Measurements from ENCODE around the gene EFCAB5.
"Not testable (repeated sequence)": the region's sequence is repeated elsewhere in the genome, so short reads cannot be mapped to it uniquely, and the experiment has no call there.

The EFCAB5 gene

GRCh38 chr17:30005709-30006320 is 64.4 kb downstream of the EFCAB5 start:
- no peak for DNase-seq (ENCODE audit: low read depth in 3 of 3)

DNA sequence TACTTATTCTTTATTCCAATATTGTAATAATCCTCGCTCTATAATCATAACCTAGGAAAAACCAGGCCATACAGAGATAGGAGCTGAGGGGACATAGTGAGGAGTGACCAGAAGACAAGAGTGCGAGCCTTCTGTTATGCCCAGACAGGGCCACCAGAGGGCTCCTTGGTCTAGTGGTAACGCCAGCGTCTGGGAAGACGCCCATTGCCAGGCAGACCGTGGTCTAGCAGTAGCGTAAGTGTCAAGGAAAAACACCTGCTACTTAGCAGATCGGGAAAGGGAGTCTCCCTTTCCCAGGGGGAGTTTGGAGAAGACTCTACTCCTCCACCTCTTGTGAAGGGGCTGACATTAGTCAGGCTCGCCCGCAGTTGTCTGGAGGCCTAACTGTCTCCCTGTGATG is 70.5 kb downstream of the EFCAB5 start:
- not testable (repeated sequence) for DNase-seq (ENCODE audit: low read depth in 3 of 3)

DNA sequence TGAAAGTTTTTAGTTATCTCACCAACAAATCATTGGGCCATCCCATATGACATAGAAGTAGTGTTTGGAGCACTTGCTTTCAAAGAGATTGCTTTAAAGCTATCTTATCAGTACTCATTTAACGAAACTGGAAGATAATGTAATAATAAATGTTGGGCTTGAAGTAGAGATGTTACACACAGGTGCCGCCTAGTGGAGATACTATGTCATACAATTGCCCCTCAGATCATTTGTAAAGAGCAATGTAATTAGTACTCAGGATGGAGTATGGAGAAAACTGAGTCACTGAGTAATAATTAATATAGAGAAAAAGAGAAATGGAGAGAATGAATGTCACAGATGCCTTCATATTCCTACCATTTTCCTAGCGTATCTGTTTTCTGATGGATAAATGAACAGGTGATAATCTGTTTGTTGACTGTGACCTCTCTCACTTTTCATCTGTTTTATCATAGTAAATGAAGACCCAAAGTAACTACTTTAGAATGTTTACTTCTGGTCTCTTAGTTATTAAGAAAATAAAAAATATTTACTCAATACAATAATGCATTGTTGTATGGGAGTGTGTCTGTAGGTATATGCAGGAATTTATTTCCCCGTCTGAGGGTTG is 80.4 kb downstream of the EFCAB5 start:
- peak in 2 of 3 experiments; percentile 7 for DNase-seq (ENCODE audit: low read depth in 3 of 3)

DNA sequence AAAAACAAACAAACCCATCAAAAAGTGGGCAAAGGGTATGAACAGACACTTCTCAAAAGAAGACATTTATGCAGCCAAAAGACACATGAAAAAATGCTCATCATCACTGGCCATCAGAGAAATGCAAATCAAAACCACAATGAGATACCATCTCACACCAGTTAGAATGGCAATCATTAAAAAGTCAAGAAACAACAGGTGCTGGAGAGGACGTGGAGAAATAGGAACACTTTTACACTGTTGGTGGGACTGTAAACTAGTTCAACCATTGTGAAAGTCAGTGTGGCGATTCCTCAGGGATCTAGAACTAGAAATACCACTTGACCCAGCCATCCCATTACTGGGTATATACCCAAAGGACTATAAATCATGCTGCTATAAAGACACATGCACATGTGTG is 83.9 kb downstream of the EFCAB5 start:
- DNase-seq (ENCODE audit: low read depth in 3 of 3): not testable (repeated sequence)

- no peak for DNase-seq (ENCODE audit: low read depth in 3 of 3)
These were observed 86.2 kb downstream of the EFCAB5 start for GRCh38 chr17:30027676-30028075.

GRCh38 chr17:30031214-30031869 is 89.9 kb downstream of the EFCAB5 start:
- DNase-seq (ENCODE audit: low read depth in 3 of 3): no peak

DNA sequence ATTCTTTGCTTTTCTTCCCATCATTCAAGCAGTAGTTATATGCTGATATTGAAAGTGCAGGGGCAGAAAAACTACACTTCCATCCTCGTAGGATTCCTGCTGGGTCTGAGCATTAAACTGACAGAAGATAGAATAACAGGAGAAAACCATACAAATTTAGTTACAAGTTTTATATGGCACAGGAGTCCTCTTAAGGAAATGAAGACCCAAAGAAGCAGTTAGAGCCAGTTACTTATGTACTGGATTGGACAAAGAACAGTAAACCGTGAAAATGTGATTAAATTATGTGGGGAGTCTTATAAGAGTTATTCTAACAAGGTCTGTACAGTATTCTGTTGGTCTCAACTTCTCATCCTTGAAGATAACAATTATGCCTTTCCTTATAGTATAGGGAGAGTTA is 93.9 kb downstream of the EFCAB5 start:
- no peak for DNase-seq (ENCODE audit: low read depth in 3 of 3)

- DNase-seq (ENCODE audit: low read depth in 3 of 3): not testable (repeated sequence)
These were observed 99.5 kb downstream of the EFCAB5 start for GRCh38 chr17:30040719-30041518.

- DNase-seq (ENCODE audit: low read depth in 3 of 3): no peak
These were observed 100.1 kb downstream of the EFCAB5 start for GRCh38 chr17:30041551-30041950.

GRCh38 chr17:30062372-30062771 is 120.9 kb downstream of the EFCAB5 start:
- DNase-seq (ENCODE audit: low read depth in 3 of 3): no peak

DNA sequence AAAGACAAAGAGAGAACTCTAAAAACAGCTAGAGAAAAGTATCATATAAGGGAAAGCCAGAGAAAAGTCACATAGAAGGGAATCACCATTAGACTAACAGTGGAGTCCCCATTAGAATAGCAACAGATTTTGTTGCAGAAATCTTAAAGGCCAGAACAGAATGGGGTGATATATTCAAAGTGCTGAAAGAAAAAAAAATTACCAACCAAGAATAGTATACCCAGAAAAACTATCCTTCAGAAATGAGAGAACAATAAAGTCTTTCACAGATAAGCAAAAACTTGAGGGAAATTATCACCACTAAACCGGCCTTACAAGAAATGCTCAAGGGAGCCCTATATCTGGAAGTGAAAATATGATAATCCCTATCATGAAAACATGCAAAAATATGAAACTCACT is 123.3 kb downstream of the EFCAB5 start:
- DNase-seq (ENCODE audit: low read depth in 3 of 3): no peak

GRCh38 chr17:30068465-30068864 is 127.0 kb downstream of the EFCAB5 start:
- no peak for DNase-seq (ENCODE audit: low read depth in 3 of 3)

GRCh38 chr17:30074254-30074653 is 132.8 kb downstream of the EFCAB5 start:
- DNase-seq (ENCODE audit: low read depth in 3 of 3): no peak

GRCh38 chr17:30074730-30075129 is 133.3 kb downstream of the EFCAB5 start:
- no peak for DNase-seq (ENCODE audit: low read depth in 3 of 3)

DNA sequence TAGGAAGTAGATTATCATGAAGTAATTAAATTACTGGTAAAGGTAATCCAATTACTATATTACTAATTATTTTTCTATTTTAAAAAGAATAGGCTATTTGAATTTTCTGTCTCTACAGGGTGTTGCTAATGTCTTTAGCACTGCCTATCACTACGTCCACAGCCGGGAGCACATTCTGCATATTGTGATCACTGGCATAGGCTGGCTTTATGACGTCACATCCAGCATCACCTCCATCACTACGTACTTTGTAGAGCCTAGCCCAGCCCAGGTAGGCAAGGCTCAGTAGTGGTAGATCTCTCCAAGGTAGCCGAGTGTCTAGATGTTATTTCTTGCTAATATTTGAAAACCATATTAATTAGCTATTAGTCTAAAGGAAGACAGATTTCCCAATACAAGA is 141.3 kb downstream of the EFCAB5 start:
- no peak for DNase-seq (ENCODE audit: low read depth in 3 of 3)

DNA sequence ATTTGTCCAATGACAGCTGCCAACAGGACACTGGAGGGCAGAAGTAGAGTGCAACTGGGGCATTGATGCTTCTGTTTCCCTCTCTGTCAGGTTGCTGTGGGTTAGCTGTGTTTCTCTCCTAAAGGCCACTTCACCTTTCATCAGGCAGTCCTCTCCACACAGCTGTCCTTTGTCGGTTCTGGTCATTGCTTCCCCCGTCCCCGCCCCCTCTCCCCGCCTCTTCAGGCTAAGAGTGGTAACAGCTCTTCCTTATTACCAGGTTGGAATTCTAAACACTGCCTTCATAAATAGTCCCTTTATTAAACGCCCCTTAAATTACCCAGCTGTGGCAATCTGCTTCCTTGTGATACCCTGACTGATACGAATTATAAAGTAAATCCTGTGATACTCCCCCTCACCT is 143.4 kb downstream of the EFCAB5 start:
- no peak for DNase-seq (ENCODE audit: low read depth in 3 of 3)

DNA sequence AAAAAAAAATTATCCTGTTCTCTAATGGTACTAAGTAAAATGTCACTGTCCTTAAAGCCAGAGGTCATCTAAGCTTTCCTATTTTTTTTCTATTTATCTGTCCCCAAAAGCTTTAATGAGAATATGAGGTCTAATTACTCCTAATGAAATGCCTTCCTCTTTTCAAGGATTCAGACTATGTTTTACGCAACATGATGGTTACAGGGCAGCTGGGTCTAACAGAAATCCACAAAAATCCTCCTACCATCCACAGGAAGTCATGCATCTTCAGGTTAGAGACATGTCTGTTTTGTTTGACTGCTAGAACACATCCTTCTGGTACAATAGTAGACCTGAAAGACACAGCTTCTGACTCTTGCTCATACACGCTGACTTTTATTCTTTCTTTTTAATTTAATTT is 145.5 kb downstream of the EFCAB5 start:
- DNase-seq (ENCODE audit: low read depth in 3 of 3): no peak

DNA sequence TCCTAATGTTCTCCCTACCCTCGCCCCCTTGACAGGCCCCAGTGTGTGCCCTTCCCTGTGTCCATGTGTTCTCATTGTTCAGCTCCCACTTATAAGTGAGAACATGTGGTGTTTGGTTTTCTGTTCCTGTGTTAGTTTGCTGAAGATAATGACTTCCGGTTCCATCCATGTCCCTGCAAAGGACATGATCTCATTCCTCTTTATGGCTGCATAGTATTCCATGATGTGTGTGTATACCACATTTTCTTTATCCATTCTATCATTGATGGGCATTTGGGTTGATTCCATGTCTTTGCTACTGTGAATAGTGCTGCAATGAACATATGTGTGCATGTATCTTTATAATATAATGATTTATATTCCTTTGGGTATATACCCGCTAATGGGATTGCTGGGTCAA is 146.0 kb downstream of the EFCAB5 start:
- not testable (repeated sequence) for DNase-seq (ENCODE audit: low read depth in 3 of 3)

DNA sequence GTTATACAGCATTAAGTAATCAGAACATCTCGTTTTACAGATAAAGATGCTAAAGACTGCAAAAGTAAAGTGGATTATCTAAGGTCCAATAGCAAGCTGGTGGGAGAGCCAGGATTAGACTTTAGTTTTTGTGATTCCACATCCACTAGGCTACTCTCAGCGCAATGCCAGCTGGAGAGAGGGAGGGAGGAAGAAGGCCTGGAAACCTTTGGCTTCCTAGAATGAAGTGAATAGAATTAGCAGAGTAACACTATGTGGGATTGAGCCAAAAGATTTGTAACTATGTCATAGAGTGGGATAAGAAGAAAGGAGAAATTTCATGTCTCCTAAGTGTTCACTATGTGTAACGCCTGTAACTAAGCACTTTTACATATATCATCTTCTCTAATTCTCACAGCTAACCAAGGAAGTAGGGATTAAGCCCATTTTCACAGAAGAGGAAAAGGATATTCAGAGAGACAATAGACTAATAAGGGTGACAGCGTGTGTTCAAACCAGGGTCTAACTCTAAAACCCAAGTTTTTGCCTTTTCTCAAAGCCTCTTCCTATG is 149.8 kb downstream of the EFCAB5 start:
- DNase-seq (ENCODE audit: low read depth in 3 of 3): no peak

- no peak for DNase-seq (ENCODE audit: low read depth in 3 of 3)
These were observed 150.3 kb downstream of the EFCAB5 start for GRCh38 chr17:30091771-30092170.

DNA sequence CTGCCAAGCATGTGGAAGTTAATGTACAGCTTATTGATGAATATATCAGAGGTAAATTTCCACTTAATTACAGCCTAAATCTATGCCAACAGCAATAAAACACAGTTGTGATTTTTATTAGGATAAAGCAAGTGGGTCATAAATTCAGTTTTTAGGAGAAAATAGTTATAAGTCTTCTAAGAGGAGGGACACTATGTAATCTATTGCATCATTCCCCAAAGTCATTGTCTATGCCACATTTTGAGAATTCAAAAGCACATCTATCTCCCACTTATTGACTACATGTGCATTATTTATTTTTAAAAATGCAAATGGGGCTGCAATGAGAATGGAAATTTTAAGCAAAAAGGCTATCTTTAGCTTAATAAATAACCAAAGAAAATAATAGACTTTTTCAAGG is 151.5 kb downstream of the EFCAB5 start:
- no peak for DNase-seq (ENCODE audit: low read depth in 3 of 3)

GRCh38 chr17:30093463-30094147 is 152.2 kb downstream of the EFCAB5 start:
- DNase-seq (ENCODE audit: low read depth in 3 of 3): peak in 2 of 3 experiments; percentile 13 to 31

All from stimulated activated CD4-positive, alpha-beta T cell treated with anti-CD3 and anti-CD28 coated beads, TNF-alpha, amount 100 ng/mL, for 24 hours (primary cell).